ENCODE data around the gene LPAR5. TPM values are rescaled to one million over a fixed set of nuclear protein-coding genes. Genes with fewer than 3 reads are reported as not detected.

Gene LPAR5
- total RNA-seq, 2 experiments from 2014 or later = 2.8 to 3.0 TPM

DNA sequence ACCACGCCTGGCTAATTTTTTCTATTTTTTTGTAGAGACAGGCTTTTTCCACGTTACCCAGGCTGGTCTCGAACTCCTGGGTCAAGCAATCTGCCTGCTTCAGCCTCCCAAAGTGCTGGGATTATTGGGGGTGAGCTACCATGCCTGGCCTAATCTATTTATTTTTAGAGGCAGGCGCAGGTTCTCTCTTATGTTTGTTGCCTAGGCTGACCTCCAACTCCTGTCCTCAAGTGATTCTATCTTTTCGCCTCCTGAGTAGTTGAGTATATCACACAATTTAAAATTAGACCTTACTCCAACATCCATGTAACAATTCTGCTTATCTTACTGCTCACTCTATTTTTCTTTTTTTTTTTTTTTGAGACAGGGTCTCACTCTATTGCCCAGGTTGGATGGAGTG, 18.2 kb upstream of the LPAR5 start:
- Histone ChIP-seq H3K4me1 (ENCODE audit: insufficient read depth, low read length) (peaks cover 8% of the 10 kb centered on the region), H3K4me3 (ENCODE audit: low read length) (no peak overlapping the region), H3K9me3 (ENCODE audit: control insufficient read depth in 1 of 2, insufficient read depth in 1 of 2, low read length in 2 of 2) (no peaks in the 10 kb centered on the region), H3K36me3 (ENCODE audit: insufficient read depth, low read length) (peaks cover 75% of the 10 kb centered on the region), H3K27me3 (ENCODE audit: control insufficient read depth in 1 of 2, insufficient read depth in 2 of 2, low read length in 2 of 2) (no peaks in the 10 kb centered on the region), H3K27ac (ENCODE audit: low read depth in 1 of 2, low read length in 2 of 2) (no peak overlapping the region)
- H3K27me3 Mint-ChIP-seq = no peaks in the 10 kb centered on the region
- peaks cover 77% of the 10 kb centered on the region for H3K36me3 Mint-ChIP-seq (ENCODE audit: low read depth)
- DNase-seq (no peak), ATAC-seq (ENCODE audit: poor library complexity) (no peak)
- H3K4me1 Mint-ChIP-seq (ENCODE audit: low read depth) = peaks cover 14% of the 10 kb centered on the region
- TF ChIP-seq, protein P1, sequence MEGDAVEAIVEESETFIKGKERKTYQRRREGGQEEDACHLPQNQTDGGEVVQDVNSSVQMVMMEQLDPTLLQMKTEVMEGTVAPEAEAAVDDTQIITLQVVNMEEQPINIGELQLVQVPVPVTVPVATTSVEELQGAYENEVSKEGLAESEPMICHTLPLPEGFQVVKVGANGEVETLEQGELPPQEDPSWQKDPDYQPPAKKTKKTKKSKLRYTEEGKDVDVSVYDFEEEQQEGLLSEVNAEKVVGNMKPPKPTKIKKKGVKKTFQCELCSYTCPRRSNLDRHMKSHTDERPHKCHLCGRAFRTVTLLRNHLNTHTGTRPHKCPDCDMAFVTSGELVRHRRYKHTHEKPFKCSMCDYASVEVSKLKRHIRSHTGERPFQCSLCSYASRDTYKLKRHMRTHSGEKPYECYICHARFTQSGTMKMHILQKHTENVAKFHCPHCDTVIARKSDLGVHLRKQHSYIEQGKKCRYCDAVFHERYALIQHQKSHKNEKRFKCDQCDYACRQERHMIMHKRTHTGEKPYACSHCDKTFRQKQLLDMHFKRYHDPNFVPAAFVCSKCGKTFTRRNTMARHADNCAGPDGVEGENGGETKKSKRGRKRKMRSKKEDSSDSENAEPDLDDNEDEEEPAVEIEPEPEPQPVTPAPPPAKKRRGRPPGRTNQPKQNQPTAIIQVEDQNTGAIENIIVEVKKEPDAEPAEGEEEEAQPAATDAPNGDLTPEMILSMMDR (IDR thresholded peaks at IDR 0.05) = no peak
- POLR2A ChIA-PET = no interaction called here
- CTCF ChIA-PET = no interaction called here
- intact Hi-C loops (cut with DNase I, micrococcal nuclease) = no loop called here
- H3K27ac Mint-ChIP-seq = no peak overlapping the region
- no peak overlapping the region for H3K4me3 Mint-ChIP-seq
- H3K9me3 Mint-ChIP-seq = no peaks in the 10 kb centered on the region

DNA sequence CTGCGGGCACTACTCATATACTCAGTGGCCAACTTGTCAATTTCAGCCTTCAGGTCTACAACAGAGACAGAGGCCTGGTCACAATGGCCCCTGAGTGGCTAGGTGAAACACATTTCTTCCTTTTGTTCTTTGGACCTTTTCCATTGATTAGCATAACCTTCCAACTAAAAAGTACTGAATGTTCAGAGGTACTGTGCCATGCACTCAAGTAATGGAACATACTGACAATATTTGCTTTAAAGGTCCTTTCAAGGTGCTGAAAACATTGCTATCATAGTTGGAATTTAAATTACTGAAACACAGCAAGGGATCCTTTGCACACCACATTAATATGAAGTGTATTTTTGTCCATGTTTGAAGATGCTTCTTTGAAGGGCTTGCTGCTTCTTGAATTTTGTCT, 17.6 kb upstream of the LPAR5 start:
- Histone ChIP-seq H3K27me3 (ENCODE audit: control insufficient read depth in 1 of 2, insufficient read depth in 2 of 2, low read length in 2 of 2) (no peaks in the 10 kb centered on the region), H3K36me3 (ENCODE audit: insufficient read depth, low read length) (peaks cover 73% of the 10 kb centered on the region), H3K4me3 (ENCODE audit: low read length) (no peak overlapping the region), H3K27ac (ENCODE audit: low read depth in 1 of 2, low read length in 2 of 2) (no peak overlapping the region), H3K4me1 (ENCODE audit: insufficient read depth, low read length) (peaks cover 2% of the 10 kb centered on the region), H3K9me3 (ENCODE audit: control insufficient read depth in 1 of 2, insufficient read depth in 1 of 2, low read length in 2 of 2) (no peaks in the 10 kb centered on the region)
- TF ChIP-seq, protein P1 (IDR thresholded peaks at IDR 0.05) = no peak
- ATAC-seq (ENCODE audit: poor library complexity) (no peak), DNase-seq (no peak)
- intact Hi-C loops (cut with DNase I, micrococcal nuclease) = no loop called here
- ChIA-PET POLR2A (interaction anchor here (1.0 kb wide), 1 partner anchor 11 kb away, joined by 3 read pairs; no protein-coding TSS in a partner anchor), CTCF (no interaction called here)
- Mint-ChIP-seq H3K27me3 (no peaks in the 10 kb centered on the region), H3K4me1 (ENCODE audit: low read depth) (peaks cover 7% of the 10 kb centered on the region), H3K4me3 (no peak overlapping the region), H3K36me3 (ENCODE audit: low read depth) (peaks cover 74% of the 10 kb centered on the region), H3K27ac (no peak overlapping the region), H3K9me3 (no peaks in the 10 kb centered on the region)

DNA sequence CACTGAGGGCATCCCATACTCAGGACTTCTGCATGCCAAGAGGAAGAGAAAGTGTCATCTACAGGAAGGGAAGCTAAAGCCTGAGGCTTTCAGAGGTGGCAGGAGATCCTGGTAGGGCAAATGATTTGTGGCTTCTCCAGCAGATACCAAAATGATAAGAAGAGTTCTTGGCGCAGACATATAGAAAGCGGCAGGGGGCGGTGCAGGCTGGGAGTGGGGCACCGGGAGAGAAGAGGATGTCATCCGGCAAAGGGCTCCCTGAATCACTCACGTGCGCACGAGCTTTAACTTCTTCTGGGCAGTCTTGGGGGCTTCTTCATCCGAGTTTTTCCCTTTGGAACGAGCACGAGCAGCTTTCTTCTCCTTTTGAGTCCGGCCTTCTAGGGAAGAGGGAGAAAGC, 16.6 kb upstream of the LPAR5 start:
- H3K4me1 ChIP-seq (ENCODE audit: insufficient read depth, low read length) = no peaks in the 10 kb centered on the region
- DNase-seq = no peak
- no peak for ATAC-seq (ENCODE audit: poor library complexity)
- Mint-ChIP-seq H3K4me1 (ENCODE audit: low read depth) (peaks cover 4% of the 10 kb centered on the region), H3K9me3 (no peaks in the 10 kb centered on the region), H3K27me3 (no peaks in the 10 kb centered on the region), H3K27ac (no peak overlapping the region), H3K4me3 (no peak overlapping the region), H3K36me3 (ENCODE audit: low read depth) (peaks cover 73% of the 10 kb centered on the region)
- POLR2A ChIA-PET = interaction anchor here (1.0 kb wide), 1 partner anchor 10 kb away, joined by 3 read pairs; no protein-coding TSS in a partner anchor
- no peak overlapping the region for H3K4me3 ChIP-seq (ENCODE audit: low read length)
- no peaks in the 10 kb centered on the region for H3K27me3 ChIP-seq (ENCODE audit: control insufficient read depth in 1 of 2, insufficient read depth in 2 of 2, low read length in 2 of 2)
- peaks cover 68% of the 10 kb centered on the region for H3K36me3 ChIP-seq (ENCODE audit: insufficient read depth, low read length)
- H3K9me3 ChIP-seq (ENCODE audit: control insufficient read depth in 1 of 2, insufficient read depth in 1 of 2, low read length in 2 of 2) = no peaks in the 10 kb centered on the region
- no peak overlapping the region for H3K27ac ChIP-seq (ENCODE audit: low read depth in 1 of 2, low read length in 2 of 2)
- intact Hi-C loops (cut with DNase I, micrococcal nuclease) = no loop called here
- TF ChIP-seq, protein P1 (IDR thresholded peaks at IDR 0.05) = no peak
- CTCF ChIA-PET = interaction anchor here (0.7 kb wide), 1 partner anchor 84 kb away, joined by 3 read pairs; no protein-coding TSS in a partner anchor

Measured in CD4-positive, alpha-beta T cell (primary cell).